Parietal lobe (tissue), 2 donors: Measurements from ENCODE around the gene CHRNA5. TPM values are rescaled to one million over a fixed set of nuclear protein-coding genes. Genes with fewer than 3 reads are reported as not detected.

Experiments used
- small RNA-seq: library from RNA; depleted of rRNA; stranded (forward); fragments of <200 nt; gene quantifications from one replicate; pipeline ENCODE3, GENCODE V24; 2014; ENCODE audit warnings: low replicate concordance
- total RNA-seq: library from RNA; depleted of rRNA; stranded (reverse); fragments of >200 nt; gene quantifications from one replicate; pipeline ENCODE4 v1.2.3, GENCODE V29; 2014

CHRNA5 gene
- total RNA-seq = 6.6 TPM

GRCh38 chr15:78565097-78565950 lies at the start of gene CHRNA5:
Gene CHRNA5, plus strand, starts transcription at chr15:78565520. Its CDS starts 200 bp downstream, at chr15:78565720.

GRCh38 chr15:78540141-78540870 lies 25.0 kb upstream of the CHRNA5 start, which contains the start of gene PSMA4:
Gene PSMA4, plus strand, starts transcription at chr15:78540444. Its CDS starts 1,484 bp downstream, at chr15:78541928.

DNA sequence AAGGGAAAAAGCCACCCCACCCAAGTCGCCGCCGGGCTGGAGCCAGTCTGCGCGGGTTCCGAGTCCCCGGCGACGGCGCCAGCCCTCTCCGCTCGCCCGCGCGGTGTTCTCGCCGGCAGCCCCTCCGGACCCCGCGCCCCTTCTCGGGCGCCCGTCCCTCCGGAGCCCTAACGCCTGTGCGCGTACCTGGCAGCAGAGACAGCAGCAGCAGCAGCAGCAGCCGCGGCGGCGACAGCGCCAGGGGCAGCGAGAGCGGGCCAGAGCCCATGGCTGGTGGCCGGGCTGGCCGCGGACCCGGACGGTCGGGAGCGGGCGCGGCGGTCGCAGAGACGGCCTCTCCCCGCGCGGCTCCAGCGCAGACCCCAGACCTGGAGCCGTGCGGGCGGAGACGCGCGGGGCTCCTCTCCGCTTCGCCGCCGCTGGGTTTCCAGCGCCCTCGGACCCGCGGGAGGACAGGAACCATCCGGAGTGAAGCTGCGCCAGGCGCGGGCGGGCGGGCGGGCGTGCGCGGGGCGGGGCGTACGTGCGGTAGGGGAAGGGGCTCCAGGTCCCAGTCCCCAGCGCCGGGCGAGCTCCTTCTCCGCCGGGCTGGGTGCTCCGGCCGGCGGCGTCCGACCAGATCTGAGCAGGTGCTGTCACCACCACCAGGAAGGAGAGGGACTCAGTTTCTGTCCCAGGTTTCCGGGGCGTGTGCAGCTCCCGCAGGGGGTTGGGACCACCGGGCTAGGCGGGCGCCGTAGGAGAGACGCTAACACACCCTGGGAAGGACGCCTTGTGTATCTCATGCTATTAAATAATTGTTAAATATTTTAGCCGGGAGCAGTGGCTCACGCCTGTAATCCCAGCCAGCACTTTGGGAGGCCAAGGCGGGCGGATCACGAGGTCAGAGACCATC lies 55.5 kb downstream of the CHRNA5 start, which contains the start of gene CHRNA3:
Gene CHRNA3 (minus strand): TSS at position 470 of the 895 bp plus-strand sequence. CDS start 202 bp downstream, at position 268.

GRCh38 chr15:78641102-78641748 lies 75.9 kb downstream of the CHRNA5 start, which contains the start of gene CHRNB4:
Gene CHRNB4, minus strand, starts transcription at chr15:78641210. Its CDS starts 77 bp downstream, at chr15:78641133.

Small RNA genes lying within 50 kb of the gene (small RNA-seq; reads per million reads assigned to genes)
- gene AC067863.2 = not detected

Other genes with a start within 250 kb of the CHRNA5 start
- 5.3 TPM for gene CRABP1, start 225.2 kb upstream of the CHRNA5 start, total RNA-seq
- gene IREB2, start 127.3 kb upstream of the CHRNA5 start, total RNA-seq = 92.6 TPM
- 1.3 TPM for gene HYKK, start 57.9 kb upstream of the CHRNA5 start, total RNA-seq
- gene PSMA4, start 25.1 kb upstream of the CHRNA5 start, total RNA-seq = 109 TPM
- 0.31 TPM for gene CHRNA3, start 55.5 kb downstream of the CHRNA5 start, total RNA-seq
- gene CHRNB4, start 75.7 kb downstream of the CHRNA5 start, total RNA-seq = 0.94 TPM
- gene ADAMTS7, start 245.9 kb downstream of the CHRNA5 start, total RNA-seq = 26.3 TPM